ENCODE data around the gene FAM120B.
"Not testable (repeated sequence)": the region's sequence is repeated elsewhere in the genome, so short reads cannot be mapped to it uniquely, and the experiment has no call there.

The FAM120B gene, protein sequence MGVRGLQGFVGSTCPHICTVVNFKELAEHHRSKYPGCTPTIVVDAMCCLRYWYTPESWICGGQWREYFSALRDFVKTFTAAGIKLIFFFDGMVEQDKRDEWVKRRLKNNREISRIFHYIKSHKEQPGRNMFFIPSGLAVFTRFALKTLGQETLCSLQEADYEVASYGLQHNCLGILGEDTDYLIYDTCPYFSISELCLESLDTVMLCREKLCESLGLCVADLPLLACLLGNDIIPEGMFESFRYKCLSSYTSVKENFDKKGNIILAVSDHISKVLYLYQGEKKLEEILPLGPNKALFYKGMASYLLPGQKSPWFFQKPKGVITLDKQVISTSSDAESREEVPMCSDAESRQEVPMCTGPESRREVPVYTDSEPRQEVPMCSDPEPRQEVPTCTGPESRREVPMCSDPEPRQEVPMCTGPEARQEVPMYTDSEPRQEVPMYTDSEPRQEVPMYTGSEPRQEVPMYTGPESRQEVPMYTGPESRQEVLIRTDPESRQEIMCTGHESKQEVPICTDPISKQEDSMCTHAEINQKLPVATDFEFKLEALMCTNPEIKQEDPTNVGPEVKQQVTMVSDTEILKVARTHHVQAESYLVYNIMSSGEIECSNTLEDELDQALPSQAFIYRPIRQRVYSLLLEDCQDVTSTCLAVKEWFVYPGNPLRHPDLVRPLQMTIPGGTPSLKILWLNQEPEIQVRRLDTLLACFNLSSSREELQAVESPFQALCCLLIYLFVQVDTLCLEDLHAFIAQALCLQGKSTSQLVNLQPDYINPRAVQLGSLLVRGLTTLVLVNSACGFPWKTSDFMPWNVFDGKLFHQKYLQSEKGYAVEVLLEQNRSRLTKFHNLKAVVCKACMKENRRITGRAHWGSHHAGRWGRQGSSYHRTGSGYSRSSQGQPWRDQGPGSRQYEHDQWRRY

GRCh38 chr6:170306324-170307079, at the start of gene FAM120B:
Gene FAM120B, plus strand, starts transcription at chr6:170306758. Its CDS starts 10,633 bp downstream, at chr6:170317391.
- DNase-seq (ENCODE audit: low spot score), result peak; percentile 98

- no peak for DNase-seq (ENCODE audit: low spot score)
Observed at GRCh38 chr6:170257376-170257775, 49.2 kb upstream of the FAM120B start.

DNA sequence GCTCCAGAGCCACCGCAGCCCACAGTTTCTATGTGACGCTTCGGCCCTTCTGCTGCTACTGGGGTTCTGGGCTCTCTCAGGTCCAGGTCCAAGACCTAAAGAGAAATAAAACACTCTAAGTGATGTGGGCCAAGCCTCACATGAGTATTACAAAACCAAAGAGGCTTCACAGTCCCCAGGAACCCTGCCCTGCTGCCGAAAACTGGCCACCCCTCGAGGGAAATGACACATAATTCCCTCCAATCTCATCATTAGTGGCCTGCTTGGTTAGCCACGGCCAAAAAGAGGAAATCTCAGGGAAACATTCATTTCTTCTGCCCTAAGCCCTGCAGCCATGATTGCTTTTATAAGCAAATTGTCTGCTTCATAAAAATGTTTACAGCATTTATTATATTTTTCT, 48.2 kb upstream of the FAM120B start:
- no peak for DNase-seq (ENCODE audit: low spot score)

DNA sequence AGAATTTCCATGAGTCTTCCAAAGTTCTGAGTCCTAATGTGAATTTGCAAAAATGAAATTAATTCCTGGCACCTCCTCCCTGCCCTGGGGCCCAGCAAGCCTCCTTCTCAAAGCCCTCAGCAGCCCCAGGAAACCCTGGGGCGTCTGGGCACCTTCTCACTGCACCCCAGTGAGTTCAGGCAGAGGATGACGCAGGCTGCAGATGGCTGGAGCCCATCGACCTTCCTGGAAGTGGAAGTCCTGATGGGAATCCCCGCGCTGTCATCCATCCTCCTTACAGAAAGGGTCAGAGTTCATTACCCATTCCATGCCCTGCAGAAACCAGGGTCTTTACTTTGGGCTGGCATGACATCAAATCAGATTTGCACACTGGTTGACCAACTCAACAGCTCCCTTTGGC, 47.3 kb upstream of the FAM120B start:
- no peak for DNase-seq (ENCODE audit: low spot score)

GRCh38 chr6:170260686-170261085, 45.9 kb upstream of the FAM120B start:
- no peak for DNase-seq (ENCODE audit: low spot score)

DNA sequence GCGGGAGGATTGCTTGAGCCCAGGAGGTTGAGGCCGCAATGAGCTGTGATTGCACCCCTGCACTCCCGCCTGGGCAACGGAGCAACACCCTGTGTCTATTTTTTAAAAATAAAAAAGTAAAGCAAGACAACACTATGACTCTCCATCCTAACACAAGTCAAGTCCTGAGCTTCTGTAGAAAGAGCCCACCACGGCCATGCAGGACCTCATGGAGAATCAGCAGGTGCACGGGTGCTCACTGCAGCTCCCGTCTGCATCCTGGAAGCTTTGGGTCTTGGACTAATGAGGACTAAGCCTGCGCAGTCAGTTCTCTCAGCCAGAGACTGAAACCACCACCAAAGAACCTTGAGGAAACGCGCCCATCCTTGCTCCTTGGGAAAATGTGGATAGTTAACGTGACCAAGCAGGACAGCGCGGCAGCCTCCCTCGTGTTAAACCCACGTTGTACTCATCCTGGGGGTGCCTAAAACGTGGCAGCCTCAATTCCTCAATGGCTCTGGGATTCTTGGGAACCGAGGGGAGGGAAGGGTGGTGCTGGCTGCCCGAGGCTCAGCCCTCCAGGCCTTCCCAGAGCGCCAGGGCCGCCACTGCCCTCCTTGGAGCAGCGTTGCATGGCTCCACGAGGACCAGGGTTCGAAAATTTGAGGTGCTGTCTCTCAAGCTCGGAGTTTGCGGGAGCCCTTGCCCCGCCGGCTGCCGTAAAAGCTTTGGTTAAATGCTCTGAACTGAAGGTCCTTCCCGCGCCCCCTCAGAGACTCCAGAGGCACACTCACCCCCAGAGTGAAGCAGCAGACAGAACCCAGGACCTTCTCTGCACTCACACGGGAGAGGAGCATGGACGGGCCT, 44.7 kb upstream of the FAM120B start:
- DNase-seq (ENCODE audit: low spot score), result no peak

DNA sequence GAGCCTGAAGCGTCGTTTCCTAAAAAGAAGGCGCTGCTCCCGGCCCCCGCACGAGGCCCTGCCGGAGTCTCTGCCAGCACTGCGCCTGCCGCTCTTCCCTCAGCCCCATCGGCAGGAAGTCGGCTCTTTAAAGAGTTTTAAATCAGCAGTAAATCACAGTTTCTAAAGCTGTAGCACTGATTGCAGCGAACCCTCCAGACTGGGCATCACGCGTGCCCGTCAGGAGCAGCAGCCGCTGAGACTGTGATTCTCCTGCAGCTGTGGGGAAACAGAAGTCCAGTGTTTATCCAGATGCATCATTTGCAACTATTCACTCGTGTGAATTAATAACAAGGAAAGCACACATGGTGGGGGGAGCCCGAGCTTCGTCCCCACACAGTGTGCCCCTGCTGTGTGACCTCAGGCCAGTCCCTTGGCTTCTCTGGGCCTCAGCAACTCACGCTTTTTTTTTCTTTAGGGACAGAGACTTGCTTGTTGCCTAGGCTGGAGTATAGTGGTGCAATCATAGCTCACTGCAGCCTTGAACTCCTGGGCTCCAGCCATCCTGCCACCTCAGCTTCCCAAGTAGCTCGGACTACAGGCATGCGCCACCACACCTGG, 44.0 kb upstream of the FAM120B start:
- no peak for DNase-seq (ENCODE audit: low spot score)

- no peak for DNase-seq (ENCODE audit: low spot score)
Observed at GRCh38 chr6:170263410-170263809, 43.1 kb upstream of the FAM120B start.

GRCh38 chr6:170264086-170264485, 42.5 kb upstream of the FAM120B start:
- no peak for DNase-seq (ENCODE audit: low spot score)

- not testable (repeated sequence) for DNase-seq (ENCODE audit: low spot score)
Observed at GRCh38 chr6:170264644-170265043, 41.9 kb upstream of the FAM120B start.

DNA sequence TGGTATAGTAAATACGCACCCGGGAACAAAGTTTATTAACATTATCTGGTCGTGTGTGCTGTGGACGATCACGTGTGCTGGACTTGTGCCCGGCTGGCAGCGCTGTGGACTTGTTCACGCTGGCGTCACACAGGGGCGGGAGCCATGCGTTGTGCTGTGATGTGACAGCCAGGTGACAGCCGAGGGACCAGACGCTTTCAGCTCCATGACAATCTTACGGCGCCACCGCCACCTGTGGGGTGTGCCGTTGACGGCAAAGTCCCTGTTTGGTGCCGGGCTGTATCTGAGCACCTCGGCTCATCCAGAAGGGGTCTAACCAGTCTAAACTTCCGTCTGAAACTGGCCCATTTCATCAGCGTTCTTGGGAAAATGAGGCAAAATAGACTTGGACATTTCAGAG, 40.9 kb upstream of the FAM120B start:
- no peak for DNase-seq (ENCODE audit: low spot score)

DNA sequence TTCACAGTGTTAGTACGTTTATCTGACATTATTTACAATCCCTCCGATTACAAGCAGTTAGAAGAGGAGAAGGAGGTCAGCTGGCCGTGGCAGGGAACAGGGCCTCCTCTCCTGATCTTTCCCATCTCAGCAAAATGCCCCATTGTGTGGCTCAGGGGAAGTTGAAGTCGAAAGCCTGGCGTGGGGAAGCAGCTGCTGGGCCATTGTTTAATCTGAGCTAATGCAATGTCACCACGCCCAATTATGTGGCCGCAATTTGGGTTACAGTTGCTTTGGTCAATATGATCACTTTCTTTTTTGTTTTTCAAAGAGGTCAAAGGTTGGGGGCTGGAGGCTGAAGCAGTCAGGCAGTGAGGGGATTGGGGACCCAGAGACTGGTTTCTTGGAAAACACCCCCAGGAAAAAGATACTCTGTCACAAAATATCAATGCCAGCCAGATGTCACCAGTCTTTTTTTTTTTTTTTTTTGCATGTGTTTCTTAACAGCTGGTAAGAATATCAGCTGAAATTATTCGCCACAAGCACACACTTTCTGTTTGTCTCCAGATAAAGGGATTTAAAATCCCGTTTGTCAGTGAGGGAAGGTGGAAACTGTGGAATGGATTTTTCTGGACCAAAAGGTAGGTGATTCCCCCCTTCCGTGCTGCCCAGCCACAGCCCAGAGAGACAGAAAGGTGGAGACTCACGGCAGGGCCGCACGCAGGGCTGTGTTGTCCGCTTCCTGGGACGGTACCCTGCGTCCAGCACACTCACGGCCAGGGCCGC, 40.3 kb upstream of the FAM120B start:
- no peak for DNase-seq (ENCODE audit: low spot score)

GRCh38 chr6:170267688-170268087, 38.9 kb upstream of the FAM120B start:
- no peak for DNase-seq (ENCODE audit: low spot score)

- no peak for DNase-seq (ENCODE audit: low spot score)
Observed at GRCh38 chr6:170268216-170269129, 38.1 kb upstream of the FAM120B start.

- no peak for DNase-seq (ENCODE audit: low spot score)
Observed at GRCh38 chr6:170269151-170269845, 37.3 kb upstream of the FAM120B start.

GRCh38 chr6:170269846-170270541, 36.6 kb upstream of the FAM120B start:
- DNase-seq (ENCODE audit: low spot score), result no peak

- no peak for DNase-seq (ENCODE audit: low spot score)
Observed at GRCh38 chr6:170270984-170271593, 35.5 kb upstream of the FAM120B start.
